H1 (cell line): ENCODE results near the gene THAP2. TPM values are rescaled to one million over a fixed set of nuclear protein-coding genes. Genes with fewer than 3 reads are reported as not detected.

ENCODE experiments used
- CTCF ChIA-PET: fragments of 300-600 bp; sonication (Branson Sonifier 250); formaldehyde crosslinking; loops from one replicate; lab custom pipeline; 2021; ENCODE audit not compliant: partially characterized antibody; lab: Charles Lee
- POLR2A ChIA-PET: fragments of 300-600 bp; sonication (Branson Sonifier 250); formaldehyde crosslinking; loops from one replicate; lab custom pipeline; 2021; ENCODE audit warnings: inconsistent platforms; ENCODE audit not compliant: partially characterized antibody; lab: Charles Lee
- DNase-seq, 2 experiments: peaks; one replicate each; pipeline versions ENCODE4 v3.0.0 to v3.0.0-alpha.2; 2010 to 2022; ENCODE audit warnings: low spot score in 2 of 2, low read depth in 1 of 2, mixed read lengths in 1 of 2
- FAIRE-seq: peaks from 2 replicates; lab custom pipeline; 2011; peaks lifted over from hg19 to GRCh38; lab: Jason Lieb, UNC
- H2AFZ ChIP-seq: 2 replicates; pipeline ENCODE4 v1.8.1; 2012; ENCODE audit warnings: low read length, inconsistent platforms
- H2AK5ac ChIP-seq: 2 replicates; pipeline ENCODE4 v1.6.1; 2013; ENCODE audit warnings: low read depth, low read length
- H2BK120ac ChIP-seq: replicated peaks from 2 replicates; pipeline ENCODE3; 2013; ENCODE audit warnings: low read depth, low read length, inconsistent platforms
- H2BK12ac ChIP-seq: 2 replicates; pipeline ENCODE4 v1.6.1; 2013; ENCODE audit warnings: low read depth, low read length
- H2BK15ac ChIP-seq: 2 replicates; pipeline ENCODE4 v1.6.1; 2013; ENCODE audit warnings: low read length
- H2BK20ac ChIP-seq: 2 replicates; pipeline ENCODE4 v1.6.1; 2013; ENCODE audit warnings: low read length
- H2BK5ac ChIP-seq: 2 replicates; pipeline ENCODE4 v1.6.1; 2013; ENCODE audit warnings: low read depth, low read length
- H3K14ac ChIP-seq: 2 replicates; pipeline ENCODE4 v1.6.1; 2013; ENCODE audit warnings: inconsistent platforms; ENCODE audit not compliant: insufficient read length
- H3K18ac ChIP-seq: 2 replicates; pipeline ENCODE4 v1.6.1; 2013; ENCODE audit warnings: low read length; ENCODE audit errors: extremely low read depth
- H3K23ac ChIP-seq: 2 replicates; pipeline ENCODE4 v1.6.1; 2013; ENCODE audit warnings: inconsistent platforms; ENCODE audit not compliant: insufficient read length
- H3K23me2 ChIP-seq: 2 replicates; pipeline ENCODE4 v1.6.1; 2013; ENCODE audit warnings: low read depth, low read length
- H3K27ac ChIP-seq: 2 replicates; pipeline ENCODE4 v1.6.1; 2011; ENCODE audit warnings: low read depth, low read length, inconsistent platforms
- H3K27me3 ChIP-seq, 4 experiments: replicated peaks in 1 of 4; 1 replicate in 1 of 4; 2 replicates in 3 of 4; pipeline versions ENCODE4 v1.6.1 to v1.8.1; 2011 to 2013; ENCODE audit warnings: low read length in 3 of 4, mild to moderate bottlenecking in 3 of 4, inconsistent platforms in 2 of 4, mixed read lengths in 2 of 4, moderate library complexity in 1 of 4; ENCODE audit not compliant: control insufficient read depth in 3 of 4, insufficient read depth in 3 of 4; ENCODE audit errors: extremely low read depth in 1 of 4
- H3K36me3 ChIP-seq, 4 experiments: 2 replicates each; pipeline versions ENCODE4 v1.6.1 to v1.8.1; 2011 to 2013; ENCODE audit warnings: mild to moderate bottlenecking in 4 of 4, low read length in 3 of 4, moderate library complexity in 2 of 4, control low read depth in 1 of 4, inconsistent platforms in 1 of 4; ENCODE audit not compliant: insufficient read depth in 4 of 4, control insufficient read depth in 2 of 4
- H3K4ac ChIP-seq: replicated peaks from 2 replicates; pipeline ENCODE3; 2013; ENCODE audit warnings: low read length, low read depth, mixed read lengths, inconsistent platforms; ENCODE audit not compliant: insufficient read length
- H3K4me1 ChIP-seq, 4 experiments: replicated peaks in 1 of 4; 1 replicate in 1 of 4; 2 replicates in 3 of 4; pipeline versions ENCODE4 v1.6.1 to v1.8.1; 2011 to 2013; ENCODE audit warnings: low read length in 3 of 4, inconsistent platforms in 2 of 4, mixed read lengths in 1 of 4; ENCODE audit not compliant: insufficient read depth in 4 of 4, control insufficient read depth in 3 of 4
- H3K4me2 ChIP-seq, 2 experiments: 2 replicates each; pipeline versions ENCODE4 v1.6.1 to v1.8.1; 2011 to 2013; ENCODE audit warnings: low read depth in 2 of 2, low read length in 2 of 2, control low read depth in 1 of 2, inconsistent platforms in 1 of 2, mild to moderate bottlenecking in 1 of 2; ENCODE audit not compliant: insufficient read depth in 1 of 2
- H3K4me3 ChIP-seq, 4 experiments: fragments of 200-600, 300-600 bp in 1 of 4; sonication (generic), shearing (Covaris generic), sonication (Bioruptor Twin) in 1 of 4; 2 replicates each; pipeline versions ENCODE4 v1.5.1 to v1.8.1; 2011 to 2016; ENCODE audit warnings: low read length in 4 of 4, low read depth in 3 of 4, control low read depth in 2 of 4, inconsistent platforms in 2 of 4, mild to moderate bottlenecking in 2 of 4, mixed read lengths in 1 of 4, moderate library complexity in 1 of 4; ENCODE audit not compliant: insufficient read depth in 2 of 4; ENCODE audit errors: extremely low read depth in 1 of 4
- H3K56ac ChIP-seq: replicated peaks from 2 replicates; pipeline ENCODE3; 2013; ENCODE audit warnings: low read depth, mild to moderate bottlenecking, mixed read lengths, low read length, inconsistent platforms; ENCODE audit not compliant: insufficient read length
- H3K79me1 ChIP-seq: 2 replicates; pipeline ENCODE4 v1.6.1; 2013; ENCODE audit warnings: low read depth, low read length, control low read depth
- H3K79me2 ChIP-seq, 2 experiments: 2 replicates each; pipeline versions ENCODE4 v1.6.1 to v1.8.1; 2012 to 2013; ENCODE audit warnings: low read length in 2 of 2, mild to moderate bottlenecking in 2 of 2, inconsistent platforms in 1 of 2; ENCODE audit not compliant: insufficient read depth in 2 of 2, control insufficient read depth in 1 of 2
- H3K9ac ChIP-seq, 4 experiments: replicated peaks in 1 of 4; 1 replicate in 1 of 4; 2 replicates in 3 of 4; pipeline versions ENCODE4 v1.6.1 to v1.8.1; 2011 to 2013; ENCODE audit warnings: low read depth in 3 of 4, low read length in 3 of 4, control low read depth in 2 of 4, mild to moderate bottlenecking in 2 of 4, moderate library complexity in 2 of 4, inconsistent platforms in 1 of 4; ENCODE audit errors: extremely low read depth in 1 of 4
- H3K9me3 ChIP-seq, 2 experiments: 2 replicates each; pipeline versions ENCODE4 v1.6.1 to v1.8.1; 2012 to 2013; ENCODE audit warnings: mild to moderate bottlenecking in 2 of 2, moderate library complexity in 2 of 2, control low read depth in 1 of 2, inconsistent platforms in 1 of 2, low read depth in 1 of 2, low read length in 1 of 2, mixed read lengths in 1 of 2; ENCODE audit not compliant: insufficient read depth in 2 of 2
- H4K20me1 ChIP-seq, 2 experiments: replicated peaks in 1 of 2; 2 replicates each; pipeline versions ENCODE3 to v1.8.1; 2011 to 2013; ENCODE audit warnings: inconsistent platforms in 2 of 2, low read length in 2 of 2, mild to moderate bottlenecking in 1 of 2; ENCODE audit not compliant: insufficient read depth in 2 of 2, control insufficient read depth in 1 of 2
- H4K5ac ChIP-seq: 2 replicates; pipeline ENCODE4 v1.6.1; 2013; ENCODE audit warnings: low read length, low read depth, mixed read lengths, inconsistent platforms; ENCODE audit not compliant: insufficient read length
- H4K8ac ChIP-seq: 2 replicates; pipeline ENCODE4 v1.8.0; 2013; ENCODE audit warnings: mild to moderate bottlenecking, moderate library complexity, low read length, inconsistent platforms; ENCODE audit not compliant: insufficient read depth; ENCODE audit errors: extremely low read depth
- H4K91ac ChIP-seq: replicated peaks from 2 replicates; pipeline ENCODE3; 2013; ENCODE audit warnings: low read length, mixed read lengths, inconsistent platforms; ENCODE audit not compliant: insufficient read length
- BACH1 ChIP-seq: IDR thresholded peaks from 2 replicates; pipeline ENCODE4 v1.6.1; 2012; ENCODE audit warnings: low read length, improper control_type of control experiment
- CEBPB ChIP-seq: IDR thresholded peaks from 2 replicates; pipeline ENCODE4 v1.6.1; 2012; ENCODE audit warnings: low read depth, low read length
- CHD1 ChIP-seq: IDR thresholded peaks from 2 replicates; pipeline ENCODE4 v1.6.1; 2012; ENCODE audit warnings: low read depth, low read length, improper control_type of control experiment
- CREB1 ChIP-seq: IDR thresholded peaks from 2 replicates; pipeline ENCODE4 v1.6.1; 2012; ENCODE audit warnings: inconsistent platforms
- E2F6 ChIP-seq: IDR thresholded peaks from 2 replicates; pipeline ENCODE4 v1.6.1; 2012; ENCODE audit warnings: inconsistent platforms
- KDM1A ChIP-seq: fragments of 200-600, 300-600 bp; sonication (generic); IDR thresholded peaks from 2 replicates; pipeline ENCODE4 v1.7.1; 2016; ENCODE audit warnings: mild to moderate bottlenecking, low read length, borderline replicate concordance
- MAFK ChIP-seq: IDR thresholded peaks from 2 replicates; pipeline ENCODE4 v1.6.1; 2012; ENCODE audit warnings: low read depth, mild to moderate bottlenecking, improper control_type of control experiment, low read length
- MAX ChIP-seq: IDR thresholded peaks from 2 replicates; pipeline ENCODE4 v1.6.1; 2012; ENCODE audit warnings: inconsistent platforms
- NANOG ChIP-seq: IDR thresholded peaks from 2 replicates; pipeline ENCODE4 v1.6.1; 2011; ENCODE audit warnings: low read length, low read depth, mild to moderate bottlenecking, inconsistent platforms; ENCODE audit not compliant: insufficient read depth, poor library complexity, severe bottlenecking
- POLR2A ChIP-seq, 2 experiments: IDR thresholded peaks; 1 replicate in 1 of 2; 2 replicates in 1 of 2; pipeline ENCODE4 v1.6.1; 2011; ENCODE audit warnings: low read depth in 2 of 2, low read length in 2 of 2, mild to moderate bottlenecking in 2 of 2; ENCODE audit errors: control extremely low read depth in 1 of 2
- POU5F1 ChIP-seq: IDR thresholded peaks from 2 replicates; pipeline ENCODE4 v1.6.1; 2011; ENCODE audit warnings: low read depth, mild to moderate bottlenecking, low read length, moderate library complexity
- RBBP5 ChIP-seq: IDR thresholded peaks from 2 replicates; pipeline ENCODE4 v1.7.1; 2012; ENCODE audit warnings: low read depth, mild to moderate bottlenecking, inconsistent platforms, low read length, moderate library complexity, borderline replicate concordance
- SP4 ChIP-seq: IDR thresholded peaks from 2 replicates; pipeline ENCODE4 v1.6.1; 2012; ENCODE audit warnings: low read length, inconsistent platforms
- SRF ChIP-seq: IDR thresholded peaks from 2 replicates; pipeline ENCODE4 v1.6.1; 2011; ENCODE audit warnings: mild to moderate bottlenecking, low read depth, low read length, moderate library complexity
- YY1 ChIP-seq: IDR thresholded peaks from 2 replicates; pipeline ENCODE4 v1.6.1; 2011; ENCODE audit warnings: low read depth, mild to moderate bottlenecking, low read length
- WGBS, 2 experiments: shearing (Covaris generic) in 1 of 2; methylation state at CpG; one replicate each; pipeline versions ENCODE4 v1.1.6 to v1.1.7; 2013 to 2015; ENCODE audit warnings: low lambda C conversion rate in 2 of 2, mixed read lengths in 2 of 2, inconsistent platforms in 1 of 2, low coverage in 1 of 2, missing lambda C conversion rate in 1 of 2; ENCODE audit not compliant: insufficient replicate concordance in 2 of 2, insufficient coverage in 1 of 2, insufficient read length in 1 of 2; ENCODE audit errors: extremely low coverage in 1 of 2, missing lambda C conversion rate in 1 of 2; 5-methylcytosine and 5-hydroxymethylcytosine counted together
- polyA plus RNA-seq, 7 experiments: library from polyadenylated mRNA; depleted of rRNA in 3 of 7; stranded (reverse) in 5 of 7; unstranded in 2 of 7; fragments of >200 nt in 5 of 7; fragments of 200-250 nt in 2 of 7; gene quantifications; 1 replicate in 5 of 7; 2 replicates in 1 of 7; 4 replicates in 1 of 7; pipeline versions ENCODE4 v1.2.1 to v1.2.3, GENCODE V29; 2011 to 2013; ENCODE audit warnings: missing spikeins in 2 of 7, mixed read lengths in 2 of 7
- total RNA-seq: library from RNA; stranded (reverse); fragmentation: NEBNext Ultra II Directional; extraction: Animal tissue kit (Norgen Biotek cat#: 25700); gene quantifications from 2 replicates; pipeline ENCODE4 v1.2.1, GENCODE V29; 2021

THAP2 gene
- total and polyA plus RNA-seq, 2 of the 8 experiments (the other 6 are each of a cell fraction or from before 2014, with no cell fraction given) = 1.8 to 5.3 TPM

- POLR2A ChIA-PET = interaction anchor here (1.1 kb wide), 1 partner anchor 18 kb away, joined by 4 read pairs; no protein-coding TSS in a partner anchor
- WGBS, 2 experiments = 88% methylated on average over 2 of the region's 2 CpGs; no CpG with 5 or more reads in 1 of the 2 experiments
- Histone ChIP-seq H2BK5ac (no peak overlapping the region), H4K5ac (no peak overlapping the region), H3K4me2 (no peak overlapping the region), H3K18ac (no peak overlapping the region), H2AK5ac (no peak overlapping the region), H3K23me2 (no peaks in the 10 kb centered on the region; the same call in 1 of the 2 replicates), H3K4ac (no peak overlapping the region), H4K8ac (no peak overlapping the region), H3K23ac (no peak overlapping the region), H2BK20ac (no peak overlapping the region), H3K9me3 (no peaks in the 10 kb centered on the region), H2BK12ac (no peak overlapping the region), H3K79me1 (no peaks in the 10 kb centered on the region), H2BK15ac (no peak overlapping the region), H2AFZ (no peak overlapping the region), H3K27me3 (no peaks in the 10 kb centered on the region), H4K91ac (no peak overlapping the region), H3K4me3 (no peak overlapping the region), H3K79me2 (no peaks in the 10 kb centered on the region), H4K20me1 (no peaks in the 10 kb centered on the region), H3K9ac (no peak overlapping the region), H2BK120ac (no peak overlapping the region), H3K4me1 (no peaks in the 10 kb centered on the region), H3K14ac (no peak overlapping the region), H3K27ac (no peak overlapping the region), H3K36me3 (peaks cover 4 to 77% (median 43%) of the 10 kb centered on the region in 4 experiments), H3K56ac (no peak overlapping the region)
- DNase-seq (no peak), FAIRE-seq (no peak)
- CTCF ChIA-PET = interaction anchor here (1.1 to 4.4 kb wide), 3 partner anchors 9 to 38 kb away, joined by 4 to 21 read pairs (median 4); partner anchors contain the start of genes THAP2 and ZFC3H1
- TF ChIP-seq SP4 (no peak), E2F6 (no peak), BACH1 (no peak), NANOG (no peak), POLR2A (IDR thresholded peaks at IDR 0.05; ENCODE audit: control extremely low read depth in 1 of 2, low read depth in 2 of 2, low read length in 2 of 2) (no peak), KDM1A (no peak), POU5F1 (no peak), CHD1 (no peak), SRF (no peak), YY1 (no peak), CEBPB (no peak), MAX (no peak), CREB1 (no peak), RBBP5 (no peak), MAFK (no peak)
Measured at GRCh38 chr12:71625476-71625875, 38.6 kb upstream of the THAP2 start.
